Measurements from ENCODE around the gene PDE1A.

GRCh38 chr2:182266909-182267308 is 159.9 kb downstream of the PDE1A start:
- TF ChIP-seq LARP7 (IDR thresholded peaks at IDR 0.05) (no peak), CBFB (IDR thresholded peaks at IDR 0.05; ENCODE audit: low read depth) (no peak), ZNF274 (IDR thresholded peaks at IDR 0.05; ENCODE audit: insufficient read depth, insufficient read length) (no peak), CBX3 (IDR thresholded peaks at IDR 0.05; ENCODE audit: borderline replicate concordance, low read depth) (no peak), YY1 (IDR thresholded peaks at IDR 0.05; ENCODE audit: low read depth, low read length) (no peak), CEBPB (IDR thresholded peaks at IDR 0.05; ENCODE audit: borderline replicate concordance in 1 of 2, low read depth in 2 of 2, low read length in 2 of 2) (no peak), POLR2A (IDR thresholded peaks at IDR 0.05; ENCODE audit: low read depth, low read length) (no peak), CHD2 (IDR thresholded peaks at IDR 0.05; ENCODE audit: borderline replicate concordance, low read depth, low read length) (no peak), HDGF (IDR thresholded peaks at IDR 0.05) (no peak), NFXL1 (IDR thresholded peaks at IDR 0.05; ENCODE audit: borderline replicate concordance) (no peak), CUX1 (IDR thresholded peaks at IDR 0.05; ENCODE audit: insufficient replicate concordance, low read depth, low read length) (no peak), ZBTB11 (CRISPR knock-in tag; IDR thresholded peaks at IDR 0.05) (no peak)
- TF ChIP-seq, protein P1, sequence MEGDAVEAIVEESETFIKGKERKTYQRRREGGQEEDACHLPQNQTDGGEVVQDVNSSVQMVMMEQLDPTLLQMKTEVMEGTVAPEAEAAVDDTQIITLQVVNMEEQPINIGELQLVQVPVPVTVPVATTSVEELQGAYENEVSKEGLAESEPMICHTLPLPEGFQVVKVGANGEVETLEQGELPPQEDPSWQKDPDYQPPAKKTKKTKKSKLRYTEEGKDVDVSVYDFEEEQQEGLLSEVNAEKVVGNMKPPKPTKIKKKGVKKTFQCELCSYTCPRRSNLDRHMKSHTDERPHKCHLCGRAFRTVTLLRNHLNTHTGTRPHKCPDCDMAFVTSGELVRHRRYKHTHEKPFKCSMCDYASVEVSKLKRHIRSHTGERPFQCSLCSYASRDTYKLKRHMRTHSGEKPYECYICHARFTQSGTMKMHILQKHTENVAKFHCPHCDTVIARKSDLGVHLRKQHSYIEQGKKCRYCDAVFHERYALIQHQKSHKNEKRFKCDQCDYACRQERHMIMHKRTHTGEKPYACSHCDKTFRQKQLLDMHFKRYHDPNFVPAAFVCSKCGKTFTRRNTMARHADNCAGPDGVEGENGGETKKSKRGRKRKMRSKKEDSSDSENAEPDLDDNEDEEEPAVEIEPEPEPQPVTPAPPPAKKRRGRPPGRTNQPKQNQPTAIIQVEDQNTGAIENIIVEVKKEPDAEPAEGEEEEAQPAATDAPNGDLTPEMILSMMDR (IDR thresholded peaks at IDR 0.05 in 2 of 3, conservative IDR thresholded peaks at IDR 0.05 in 1 of 3; ENCODE audit: control insufficient read depth in 2 of 3, extremely low read depth in 1 of 3, insufficient read depth in 1 of 3, low read depth in 3 of 3, low read length in 3 of 3), result no peak

Measured in GM12878 (cell line).